ENCODE measurements around the gene GPD1L.
"Not testable (repeated sequence)": the region's sequence is repeated elsewhere in the genome, so short reads cannot be mapped to it uniquely, and the experiment has no call there.

Gene GPD1L

DNA sequence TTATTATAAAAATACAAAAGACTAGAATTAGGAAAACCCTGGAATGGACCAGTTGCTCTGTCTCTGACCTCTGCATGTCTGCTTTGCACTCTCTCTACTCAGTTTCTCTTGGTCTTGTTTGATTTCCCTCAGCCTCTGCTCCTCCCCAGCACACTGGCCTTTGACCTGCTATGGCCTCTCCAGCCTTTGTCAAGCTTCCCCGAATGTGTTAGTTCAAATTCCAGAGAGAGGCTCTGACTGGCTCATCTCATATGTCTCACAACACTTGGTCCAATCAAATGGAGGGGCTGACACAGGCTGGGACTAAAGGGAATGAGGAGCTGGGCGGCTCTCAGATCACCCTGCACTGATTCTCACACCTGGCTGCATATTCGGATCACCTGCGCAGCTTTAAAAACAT is 79.7 kb downstream of the GPD1L start:
- DNase-seq: no peak

DNA sequence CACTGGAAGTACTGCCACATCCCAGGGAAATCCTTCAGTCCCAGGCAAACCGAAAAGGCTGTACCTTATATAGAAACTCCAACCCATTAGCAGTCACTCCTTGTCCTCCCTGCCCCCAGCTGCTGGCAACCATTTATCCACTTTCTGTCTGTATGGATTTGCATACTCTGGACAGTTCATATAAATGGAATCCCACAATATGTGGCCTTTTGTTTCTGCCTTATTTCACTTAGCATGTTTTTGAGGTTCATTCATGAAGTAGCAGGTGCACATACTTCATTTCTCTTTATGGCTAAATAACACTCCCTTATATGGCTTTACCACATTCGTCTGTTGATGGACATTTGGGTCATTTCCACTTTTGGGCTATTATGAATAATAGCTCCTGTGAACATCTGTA is 80.5 kb downstream of the GPD1L start:
- DNase-seq: no peak

DNA sequence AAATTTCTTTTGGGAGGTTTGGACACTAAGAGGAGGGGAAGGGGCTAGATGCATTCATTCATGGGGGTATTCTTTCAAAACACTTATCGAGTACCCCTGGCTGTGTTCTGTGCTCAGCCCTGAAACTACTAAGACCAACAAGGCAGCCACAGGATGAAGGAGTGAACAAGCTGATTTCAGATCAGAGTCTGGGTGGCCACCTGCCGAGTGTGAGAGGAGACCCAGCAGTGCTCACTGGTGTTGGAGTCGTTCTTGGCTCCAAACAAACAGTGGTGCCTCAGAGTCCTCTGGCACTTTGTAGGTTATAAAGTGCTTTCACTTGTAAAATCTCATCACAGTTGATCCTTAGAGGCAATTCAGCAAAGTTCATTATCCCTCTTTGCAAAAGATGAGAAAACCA is 83.3 kb downstream of the GPD1L start:
- DNase-seq: no peak

DNA sequence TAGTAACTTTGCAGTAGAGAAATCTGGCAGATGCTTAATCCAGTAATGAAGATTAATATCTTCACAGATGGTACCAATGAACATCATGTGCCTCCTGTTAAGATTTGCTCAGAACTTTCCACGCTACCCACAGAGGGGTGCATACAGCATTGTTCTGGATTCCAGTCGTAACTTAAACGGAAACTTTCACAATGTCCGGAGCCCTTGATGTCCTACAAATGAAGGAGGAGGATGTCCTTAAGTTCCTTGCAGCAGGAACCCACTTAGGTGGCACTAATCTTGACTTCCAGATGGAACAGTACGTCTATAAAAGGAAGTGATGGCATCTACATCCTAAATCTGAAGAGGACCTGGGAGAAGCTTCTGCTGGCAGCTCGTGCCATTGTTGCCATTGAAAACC is 84.1 kb downstream of the GPD1L start:
- not testable (repeated sequence) for DNase-seq

DNA sequence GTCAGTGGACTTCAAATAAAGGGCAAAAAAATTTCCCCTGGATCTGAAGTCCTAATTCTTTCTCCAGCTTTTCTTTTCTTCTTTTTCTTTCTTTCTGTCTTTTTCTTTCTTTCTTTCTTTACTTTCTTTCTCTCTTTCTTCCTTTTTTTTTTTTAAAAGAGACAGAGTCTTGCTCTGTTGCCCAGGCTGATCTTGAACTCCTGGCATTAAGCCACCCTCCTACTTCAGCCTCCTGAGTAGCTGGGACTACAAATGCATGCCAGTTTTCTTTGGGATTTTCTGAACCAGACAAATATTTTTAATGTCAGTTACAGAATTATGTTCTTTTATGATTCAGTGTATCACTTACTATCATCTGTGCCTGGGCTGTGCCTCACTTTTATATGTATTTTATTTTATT is 86.7 kb downstream of the GPD1L start:
- no peak for DNase-seq

DNA sequence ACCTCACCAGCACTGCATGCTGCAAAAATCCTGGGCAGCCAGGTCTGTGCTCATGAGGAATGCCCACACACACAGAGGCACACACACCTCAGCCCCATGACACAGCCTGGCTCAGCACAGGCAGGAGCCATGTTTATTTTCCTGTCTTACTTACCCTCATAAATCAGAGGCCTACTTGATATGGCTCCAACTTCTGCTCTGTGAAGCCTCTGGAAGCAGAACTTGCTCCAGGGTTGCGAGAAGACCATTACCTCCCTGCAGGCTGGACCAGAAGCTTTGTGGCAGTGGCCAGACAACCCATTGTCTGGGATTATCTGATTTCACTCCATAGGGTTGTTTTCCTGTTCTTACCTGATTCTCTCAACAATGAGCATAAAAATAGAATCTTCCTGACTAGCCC is 88.2 kb downstream of the GPD1L start:
- no peak for DNase-seq

DNA sequence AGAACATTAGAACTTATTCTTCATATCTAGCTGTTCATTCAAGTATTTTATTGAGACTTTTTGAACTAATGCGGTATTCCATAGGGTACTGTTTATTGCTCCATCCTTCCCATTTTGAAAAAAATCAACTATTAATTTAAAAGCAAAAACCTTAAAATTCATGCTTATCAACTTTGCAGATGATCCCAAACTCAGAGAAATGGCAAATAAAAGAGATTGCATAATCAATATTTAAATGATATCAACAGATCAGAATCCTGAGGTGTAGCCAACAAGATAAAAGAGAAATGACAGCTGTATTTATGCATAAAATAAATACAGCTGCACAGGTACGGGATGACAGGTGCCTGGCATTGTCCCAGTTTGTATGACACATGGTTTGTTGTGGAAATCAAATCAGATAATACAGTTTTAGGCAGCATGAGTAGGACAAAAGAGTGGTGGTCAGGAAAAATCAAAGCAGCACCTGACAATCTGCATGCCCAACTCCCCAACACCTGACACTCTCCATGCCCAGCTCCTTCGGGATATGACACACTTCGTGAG is 89.6 kb downstream of the GPD1L start:
- DNase-seq: no peak

DNA sequence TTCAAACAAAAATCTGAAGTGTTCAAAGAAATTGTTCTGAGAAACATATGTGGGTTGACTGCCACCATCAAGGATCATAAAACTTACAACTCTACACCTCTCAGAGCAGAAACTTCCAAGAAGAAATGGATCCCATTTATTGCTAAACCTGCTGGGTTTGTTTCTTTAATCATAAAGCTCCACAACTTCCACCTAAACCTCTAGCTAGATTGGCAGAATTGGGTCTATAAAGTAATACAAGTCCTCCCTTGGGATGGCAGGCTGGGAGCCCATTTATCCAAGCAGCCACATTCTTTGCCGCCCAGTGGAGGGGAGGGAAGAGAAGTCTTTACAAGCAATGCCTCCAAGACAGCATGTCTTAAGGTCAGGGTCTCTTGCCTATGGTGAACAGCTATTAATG is 91.6 kb downstream of the GPD1L start:
- no peak for DNase-seq

DNA sequence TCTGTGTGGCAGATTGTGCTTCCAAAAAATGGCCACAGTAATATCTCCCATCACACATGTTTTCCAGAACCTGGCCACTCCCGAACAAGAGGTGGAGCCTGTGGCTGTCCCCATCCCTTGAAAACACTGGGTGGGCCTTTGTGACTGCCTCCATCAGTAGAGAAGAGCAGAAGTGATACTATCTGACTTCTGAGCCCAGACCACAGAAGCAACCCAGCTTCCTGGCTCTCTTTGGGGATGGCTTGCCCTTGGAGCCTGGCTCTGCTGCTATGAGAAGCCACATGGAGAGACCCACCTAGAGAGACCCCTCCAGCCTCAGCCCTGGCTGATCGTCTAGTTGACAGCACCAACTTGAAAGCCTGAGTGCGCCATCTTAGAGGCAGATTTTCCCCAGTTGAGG is 92.3 kb downstream of the GPD1L start:
- no peak for DNase-seq

DNA sequence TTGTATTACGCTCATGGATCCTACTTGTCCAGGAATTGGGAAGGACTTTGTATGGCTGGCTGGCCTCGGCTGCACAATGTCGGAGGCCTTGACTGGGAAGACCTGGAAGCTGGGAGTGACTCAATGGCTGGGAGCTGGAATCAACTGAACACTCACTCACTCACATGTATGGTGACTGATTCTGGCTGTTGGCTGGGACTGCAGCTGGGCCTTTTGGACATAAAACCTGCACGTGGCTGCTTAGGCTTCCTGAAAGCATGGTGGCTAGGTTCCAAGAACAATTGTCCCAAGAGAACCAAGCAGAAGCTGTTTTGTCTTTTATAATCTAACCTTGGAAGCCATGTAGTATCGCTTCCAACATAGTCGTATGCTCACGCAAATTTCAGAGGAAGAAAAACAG is 94.1 kb downstream of the GPD1L start:
- no peak for DNase-seq

DNA sequence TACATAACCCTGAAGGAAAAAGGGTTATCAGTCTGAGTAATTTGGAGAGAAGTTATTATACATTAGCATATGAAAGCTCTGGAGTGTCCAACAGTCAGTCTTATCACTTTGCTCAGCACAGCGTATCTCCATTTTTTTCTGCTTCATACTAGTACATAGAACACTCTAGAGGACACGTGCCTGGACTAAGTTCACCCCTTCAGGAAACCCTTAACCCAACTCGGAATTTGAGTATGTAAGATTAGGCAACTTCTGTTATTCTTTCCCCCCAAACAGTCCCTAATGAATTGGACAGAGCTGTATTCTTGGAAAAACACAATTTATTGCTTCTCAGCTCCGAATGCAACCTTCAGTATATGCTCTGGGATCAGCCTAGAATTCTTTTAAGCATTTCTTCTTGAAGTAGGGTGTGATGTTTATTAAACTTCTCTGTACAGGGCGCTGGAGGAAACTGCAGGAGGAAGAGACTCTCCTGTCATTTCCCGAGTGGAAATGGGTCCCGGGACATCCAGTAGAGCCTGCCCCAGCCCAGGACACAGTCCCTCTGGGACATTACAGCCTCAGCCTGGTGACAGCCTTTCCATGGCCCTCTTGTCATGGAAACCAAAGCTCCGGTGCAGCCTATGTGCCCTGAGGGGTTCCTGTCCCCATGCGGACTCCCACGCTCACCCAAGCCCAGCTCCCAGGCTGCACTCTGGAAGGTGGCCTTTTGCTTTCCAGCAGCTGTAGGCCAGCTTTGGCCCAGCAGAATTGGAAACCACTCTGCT is 94.8 kb downstream of the GPD1L start:
- DNase-seq: no peak

DNA sequence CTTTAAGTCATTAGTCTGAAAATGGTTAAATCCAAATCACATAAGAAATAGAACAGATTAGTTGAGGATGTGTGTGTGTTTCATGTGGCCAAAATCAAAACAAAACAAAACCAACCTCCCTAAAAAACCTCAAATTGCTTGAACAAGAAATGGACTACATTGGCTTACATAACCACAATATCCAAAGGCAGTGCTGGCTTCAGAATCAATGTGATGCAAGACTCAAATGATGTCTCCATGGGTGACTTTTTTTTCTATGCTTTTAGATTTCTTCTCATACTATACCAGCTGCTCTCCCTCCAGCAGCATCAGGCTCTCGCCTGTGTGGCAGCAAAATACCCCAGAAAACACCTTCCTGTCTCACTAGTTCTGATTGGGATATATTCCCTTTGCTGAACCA is 96.1 kb downstream of the GPD1L start:
- DNase-seq: no peak

DNA sequence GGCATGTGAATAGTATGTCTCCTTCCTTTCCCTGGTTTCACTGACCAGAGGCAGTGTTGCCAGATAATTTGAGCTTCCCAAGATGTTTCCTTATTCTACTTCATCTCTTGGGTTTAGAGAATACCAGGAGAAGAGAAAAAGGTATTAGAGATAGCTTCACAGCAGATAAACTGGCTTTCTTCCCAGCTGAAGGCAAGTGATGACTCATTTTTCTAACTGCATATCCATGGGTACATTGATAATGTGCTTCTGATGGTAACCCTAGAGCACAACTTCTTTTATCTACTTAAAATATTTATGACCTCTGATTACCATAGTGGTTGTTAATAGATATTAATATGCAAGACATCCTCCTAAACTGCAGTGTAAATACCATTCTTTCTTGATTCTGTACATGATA is 97.4 kb downstream of the GPD1L start:
- DNase-seq: no peak

DNA sequence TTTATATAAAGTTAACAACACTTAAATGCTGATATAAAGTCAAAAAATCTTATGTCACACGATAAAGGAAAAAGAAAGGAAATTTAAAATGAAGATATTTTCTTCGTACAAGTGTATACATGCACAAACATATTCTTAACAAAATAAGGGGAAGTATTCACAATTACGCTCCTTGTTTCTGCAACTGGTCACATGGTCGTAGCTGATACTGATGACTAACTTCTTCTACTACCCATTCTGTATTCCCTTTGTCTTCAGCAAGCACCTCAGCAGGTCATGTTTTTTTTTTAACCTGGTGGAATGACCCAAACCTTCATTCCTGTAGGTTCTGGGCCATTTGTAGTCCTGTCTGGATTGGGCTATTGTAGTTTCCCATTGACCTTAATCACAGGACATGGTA is 102.0 kb downstream of the GPD1L start:
- DNase-seq: no peak

DNA sequence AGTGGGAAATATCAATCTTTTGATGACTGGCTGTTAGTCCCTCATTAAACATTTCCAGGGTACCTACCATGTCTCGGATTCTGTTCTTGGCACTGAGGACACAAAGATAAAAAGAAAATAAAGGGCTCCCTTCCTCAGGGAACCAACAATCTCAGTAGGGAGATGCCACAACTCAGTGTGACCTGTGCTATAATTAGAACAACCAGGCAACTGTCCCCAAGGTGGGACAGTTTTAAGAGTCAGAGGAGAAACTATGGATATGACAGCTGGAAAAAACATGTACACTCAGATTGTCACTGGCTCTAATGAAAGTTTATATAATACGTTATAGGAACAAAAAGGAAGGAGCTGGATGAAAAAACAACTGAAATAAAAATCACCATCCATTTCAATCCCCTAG is 108.8 kb downstream of the GPD1L start:
- DNase-seq: no peak

DNA sequence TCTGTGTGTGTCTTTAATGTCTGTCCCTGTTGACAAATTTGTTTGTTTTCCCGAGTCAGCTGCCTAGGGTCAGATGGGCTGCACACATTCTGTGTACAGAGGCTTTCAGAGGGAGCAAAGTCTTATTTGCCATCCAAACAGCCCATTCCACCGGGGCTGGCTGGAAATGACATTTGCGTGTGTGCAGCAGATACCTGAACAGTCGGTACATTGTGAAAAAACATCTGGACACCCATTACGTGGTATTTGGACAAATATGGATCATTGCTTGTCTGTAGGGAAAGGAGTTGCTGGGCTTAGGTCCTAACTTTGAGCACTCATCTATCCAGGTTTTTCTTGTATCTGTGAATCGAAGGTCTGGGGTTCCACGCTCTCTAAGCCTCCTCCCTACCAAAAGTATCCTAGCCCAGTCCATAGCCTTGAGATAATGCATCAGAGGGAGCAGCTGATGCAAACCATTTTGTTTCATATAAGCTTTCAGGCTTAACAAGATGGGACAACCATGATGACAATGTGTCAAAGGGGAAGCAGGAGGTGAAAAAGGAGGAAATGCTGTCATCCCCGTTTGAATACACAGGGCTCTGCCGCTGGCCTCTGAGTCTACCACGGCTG is 109.9 kb downstream of the GPD1L start:
- no peak for DNase-seq

DNA sequence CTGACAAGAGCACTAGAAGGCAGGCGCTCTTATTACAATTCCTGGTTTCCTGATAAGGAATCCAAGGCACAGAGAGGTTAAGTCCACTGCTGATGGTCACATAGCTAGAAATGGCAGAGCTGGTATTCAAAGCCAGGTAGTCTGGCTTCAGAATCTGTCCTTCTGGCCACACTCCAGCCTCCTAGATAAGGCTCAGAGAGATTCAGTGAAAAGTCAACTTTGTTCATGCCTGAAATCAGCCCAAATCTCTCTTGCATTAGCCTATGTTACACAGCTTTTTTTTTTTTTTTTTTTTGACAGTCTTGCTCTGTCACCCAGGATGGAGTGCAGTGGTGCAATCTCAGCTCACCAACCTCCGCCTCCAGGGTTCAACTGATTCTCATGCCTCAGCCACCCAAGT is 110.9 kb downstream of the GPD1L start:
- DNase-seq: no peak

Data from effector CD8-positive, alpha-beta T cell (primary cell).